CD14-positive monocyte (primary cell): ENCODE results near the gene MAGEC3. TPM values are rescaled to one million over a fixed set of nuclear protein-coding genes. Genes with fewer than 3 reads are reported as not detected.

Source experiments
- DNase-seq, 3 donors: peaks; one replicate each; pipeline ENCODE4 v3.0.0-alpha.2; 2011 to 2022
- H2AFZ ChIP-seq: 2 replicates; pipeline ENCODE4 v1.6.0; 2012; ENCODE audit warnings: mild to moderate bottlenecking, low read depth, low read length, inconsistent platforms; ENCODE audit not compliant: insufficient read depth, poor library complexity, severe bottlenecking
- H3K27ac ChIP-seq, 2 donors: 1 replicate in 1 of 2; 2 replicates in 1 of 2; pipeline ENCODE4 v1.5.1; 2012 to 2013; ENCODE audit warnings: low read length in 2 of 2, control low read depth in 1 of 2, inconsistent platforms in 1 of 2, low read depth in 1 of 2, mild to moderate bottlenecking in 1 of 2
- H3K27me3 ChIP-seq, 2 donors: one replicate each; pipeline versions ENCODE4 v1.6.0 to v1.6.1; 2011 to 2013; ENCODE audit warnings: low read length in 2 of 2; ENCODE audit not compliant: control insufficient read depth in 2 of 2, insufficient read depth in 2 of 2
- H3K36me3 ChIP-seq, 2 donors: replicated peaks in 1 of 2; 1 replicate in 1 of 2; 2 replicates in 1 of 2; pipeline versions ENCODE4 v1.5.1 to v1.6.1; 2012 to 2013; ENCODE audit warnings: low read length in 2 of 2, control low read depth in 1 of 2, inconsistent platforms in 1 of 2, mild to moderate bottlenecking in 1 of 2; ENCODE audit not compliant: insufficient read depth in 2 of 2, control insufficient read depth in 1 of 2
- H3K4me1 ChIP-seq, 2 donors: 1 replicate in 1 of 2; 2 replicates in 1 of 2; pipeline versions ENCODE4 v1.5.1 to v1.6.1; 2012 to 2013; ENCODE audit warnings: low read length in 2 of 2, control low read depth in 1 of 2, inconsistent platforms in 1 of 2, mild to moderate bottlenecking in 1 of 2, moderate library complexity in 1 of 2; ENCODE audit not compliant: insufficient read depth in 2 of 2, control insufficient read depth in 1 of 2
- H3K4me2 ChIP-seq: replicated peaks from 2 replicates; pipeline ENCODE3; 2012; ENCODE audit warnings: low read length, moderate library complexity, mild to moderate bottlenecking; ENCODE audit not compliant: poor library complexity, severe bottlenecking; ENCODE audit errors: extremely low read depth
- H3K4me3 ChIP-seq, 3 experiments: fragments of 200-600 bp in 1 of 3; sonication (generic) in 1 of 3; replicated peaks in 1 of 3; 1 replicate in 2 of 3; 2 replicates in 1 of 3; pipeline ENCODE4 v1.5.1; 2011 to 2013; ENCODE audit warnings: low read length in 3 of 3, mild to moderate bottlenecking in 3 of 3, control low read depth in 2 of 3, low read depth in 2 of 3, inconsistent platforms in 1 of 3, moderate library complexity in 1 of 3
- H3K79me2 ChIP-seq: 2 replicates; pipeline ENCODE4 v1.6.0; 2012; ENCODE audit warnings: mild to moderate bottlenecking, control low read depth, inconsistent platforms, low read length, moderate library complexity; ENCODE audit not compliant: insufficient read depth
- H3K9ac ChIP-seq: 2 replicates; pipeline ENCODE4 v1.6.0; 2017; ENCODE audit warnings: low read length, mild to moderate bottlenecking; ENCODE audit not compliant: insufficient read depth, poor library complexity, severe bottlenecking
- H3K9me3 ChIP-seq, 2 donors: replicated peaks in 1 of 2; 1 replicate in 1 of 2; 2 replicates in 1 of 2; pipeline versions ENCODE4 v1.5.1 to v1.6.1; 2012 to 2013; ENCODE audit warnings: low read length in 2 of 2, control low read depth in 1 of 2; ENCODE audit not compliant: control insufficient read depth in 1 of 2, insufficient read depth in 1 of 2
- H4K20me1 ChIP-seq: 2 replicates; pipeline ENCODE4 v1.6.0; 2012; ENCODE audit warnings: mild to moderate bottlenecking, low read length, control low read depth, moderate library complexity; ENCODE audit not compliant: insufficient read depth
- H3K27ac Mint-ChIP-seq, 7 donors: one replicate each; pipeline ENCODE4 v1.8.0; 2020; ENCODE audit warnings: mild to moderate bottlenecking in 7 of 7, mixed read lengths in 7 of 7, moderate library complexity in 6 of 7, inconsistent platforms in 2 of 7
- H3K27me3 Mint-ChIP-seq, 3 donors: one replicate each; pipeline ENCODE4 v1.8.0; 2021 to 2022; ENCODE audit warnings: low read depth in 3 of 3, mild to moderate bottlenecking in 3 of 3, mixed read lengths in 3 of 3, moderate library complexity in 3 of 3, inconsistent platforms in 1 of 3
- H3K36me3 Mint-ChIP-seq, 2 donors: one replicate each; pipeline ENCODE4 v1.8.0; 2020; ENCODE audit warnings: mixed read lengths in 2 of 2, inconsistent platforms in 1 of 2, mild to moderate bottlenecking in 1 of 2
- H3K4me1 Mint-ChIP-seq: one replicate; pipeline ENCODE4 v1.8.0; 2020; ENCODE audit warnings: mild to moderate bottlenecking, mixed read lengths
- H3K4me3 Mint-ChIP-seq, 2 donors: one replicate each; pipeline ENCODE4 v1.8.0; 2020; ENCODE audit warnings: mild to moderate bottlenecking in 2 of 2, mixed read lengths in 2 of 2, moderate library complexity in 1 of 2
- H3K9me3 Mint-ChIP-seq, 7 donors: one replicate each; pipeline ENCODE4 v1.8.0; 2020 to 2022; ENCODE audit warnings: mixed read lengths in 7 of 7, mild to moderate bottlenecking in 6 of 7, moderate library complexity in 6 of 7, inconsistent platforms in 2 of 7
- WGBS: methylation state at CpG from one replicate; pipeline ENCODE4 v1.1.5; 2013; ENCODE audit warnings: missing lambda C conversion rate; ENCODE audit not compliant: insufficient coverage; 5-methylcytosine and 5-hydroxymethylcytosine counted together
- intact Hi-C, 2 donors: fragments of 100-400 bp; cut with micrococcal nuclease; formaldehyde crosslinking; loops; one replicate each; pipeline versions ENCODE4 v1.15.0 to v1.15.1; 2023
- polyA plus RNA-seq, 3 donors: library from polyadenylated mRNA; depleted of rRNA in 1 of 3; unstranded in 2 of 3; stranded (reverse) in 1 of 3; fragments of 300-500 nt in 2 of 3; fragments of >200 nt in 1 of 3; fragmentation: Illumina TruSeq in 2 of 3; gene quantifications; 1 replicate in 2 of 3; 2 replicates in 1 of 3; pipeline ENCODE4 v1.2.3, GENCODE V29; 2012 to 2021
- TF ChIP-seq, protein P1 (sequence below): fragments of 200-600 bp; IDR thresholded peaks from one replicate; pipeline ENCODE4 v1.8.0; 2022; ENCODE audit warnings: antibody characterized with exemption, mild to moderate bottlenecking

Gene MAGEC3
- polyA plus RNA-seq, 3 donors: not detected

DNA sequence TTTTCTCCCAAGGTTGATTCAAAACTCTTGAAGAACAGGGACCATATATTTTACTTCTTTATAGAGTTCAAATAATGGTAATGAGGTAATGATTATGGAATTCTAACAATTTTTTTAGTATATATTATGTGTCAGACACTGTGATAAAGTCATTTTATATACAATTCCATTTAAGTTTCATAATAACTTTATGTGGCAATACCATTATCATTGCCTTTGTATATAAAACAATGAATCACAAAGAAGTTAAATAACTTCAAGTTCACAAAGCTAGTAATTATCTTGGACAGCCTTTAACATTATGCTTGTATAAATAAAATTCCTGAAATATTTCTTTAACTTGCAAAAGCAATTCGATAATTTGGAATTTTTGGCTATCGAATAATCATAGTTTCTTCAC, 86.2 kb downstream of the MAGEC3 start:
- Histone ChIP-seq H2AFZ (no peak overlapping the region), H3K27me3 (no peaks in the 10 kb centered on the region), H3K27ac (no peak overlapping the region), H3K36me3 (no peaks in the 10 kb centered on the region), H4K20me1 (no peaks in the 10 kb centered on the region), H3K4me2 (no peak overlapping the region), H3K4me3 (no peak overlapping the region), H3K9ac (no peak overlapping the region), H3K4me1 (no peaks in the 10 kb centered on the region), H3K79me2 (no peaks in the 10 kb centered on the region), H3K9me3 (no peaks in the 10 kb centered on the region)
- TF ChIP-seq, protein P1, sequence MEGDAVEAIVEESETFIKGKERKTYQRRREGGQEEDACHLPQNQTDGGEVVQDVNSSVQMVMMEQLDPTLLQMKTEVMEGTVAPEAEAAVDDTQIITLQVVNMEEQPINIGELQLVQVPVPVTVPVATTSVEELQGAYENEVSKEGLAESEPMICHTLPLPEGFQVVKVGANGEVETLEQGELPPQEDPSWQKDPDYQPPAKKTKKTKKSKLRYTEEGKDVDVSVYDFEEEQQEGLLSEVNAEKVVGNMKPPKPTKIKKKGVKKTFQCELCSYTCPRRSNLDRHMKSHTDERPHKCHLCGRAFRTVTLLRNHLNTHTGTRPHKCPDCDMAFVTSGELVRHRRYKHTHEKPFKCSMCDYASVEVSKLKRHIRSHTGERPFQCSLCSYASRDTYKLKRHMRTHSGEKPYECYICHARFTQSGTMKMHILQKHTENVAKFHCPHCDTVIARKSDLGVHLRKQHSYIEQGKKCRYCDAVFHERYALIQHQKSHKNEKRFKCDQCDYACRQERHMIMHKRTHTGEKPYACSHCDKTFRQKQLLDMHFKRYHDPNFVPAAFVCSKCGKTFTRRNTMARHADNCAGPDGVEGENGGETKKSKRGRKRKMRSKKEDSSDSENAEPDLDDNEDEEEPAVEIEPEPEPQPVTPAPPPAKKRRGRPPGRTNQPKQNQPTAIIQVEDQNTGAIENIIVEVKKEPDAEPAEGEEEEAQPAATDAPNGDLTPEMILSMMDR: no peak
- H3K36me3 Mint-ChIP-seq: no peaks in the 10 kb centered on the region
- H3K4me3 Mint-ChIP-seq: no peak overlapping the region
- no peak overlapping the region for H3K27ac Mint-ChIP-seq
- H3K27me3 Mint-ChIP-seq: no peaks in the 10 kb centered on the region
- peaks cover 0 to 2% (median 0%) of the 10 kb centered on the region in 7 donors for H3K9me3 Mint-ChIP-seq
- H3K4me1 Mint-ChIP-seq: no peaks in the 10 kb centered on the region
- DNase-seq: no peak
- WGBS: no CpG with 5 or more reads among the region's 2 CpGs
- intact Hi-C loops: no loop called here

- H3K4me2 ChIP-seq: no peak overlapping the region
- Mint-ChIP-seq H3K27me3 (no peaks in the 10 kb centered on the region), H3K27ac (no peak overlapping the region), H3K4me1 (no peaks in the 10 kb centered on the region), H3K4me3 (no peak overlapping the region), H3K36me3 (no peaks in the 10 kb centered on the region), H3K9me3 (peaks cover 0 to 9% (median 2%) of the 10 kb centered on the region in 7 donors)
- no peaks in the 10 kb centered on the region for H3K27me3 ChIP-seq
- H3K27ac ChIP-seq: no peak overlapping the region
- no peak overlapping the region for H3K9ac ChIP-seq
- no peaks in the 10 kb centered on the region for H3K4me1 ChIP-seq
- H4K20me1 ChIP-seq: no peaks in the 10 kb centered on the region
- peaks cover 0 to 4% of the 10 kb centered on the region in 2 donors for H3K9me3 ChIP-seq
- H3K36me3 ChIP-seq: no peaks in the 10 kb centered on the region
- WGBS: no CpG with 5 or more reads among the region's 3 CpGs
- TF ChIP-seq, protein P1: no peak
- no peak overlapping the region for H2AFZ ChIP-seq
- no peaks in the 10 kb centered on the region for H3K79me2 ChIP-seq
- intact Hi-C loops: no loop called here
- no peak for DNase-seq
- H3K4me3 ChIP-seq: no peak overlapping the region
Observed at GRCh38 chrX:141928432-141928831, 90.3 kb downstream of the MAGEC3 start.
